Uterus (tissue), 2 donors: ENCODE data around the gene TUBB4B.

Experiments used
- CTCF ChIP-seq, 4 experiments: fragments of 200-600 bp in 2 of 4; fragments of 450-650 bp in 2 of 4; sonication (generic) in 2 of 4; IDR thresholded peaks; one replicate each; pipeline ENCODE4 v1.5.1; 2016 to 2019; ENCODE audit warnings: antibody characterized with exemption in 4 of 4, mild to moderate bottlenecking in 2 of 4, moderate library complexity in 1 of 4
- POLR2A ChIP-seq, 2 donors: fragments of 450-650 bp; IDR thresholded peaks; one replicate each; pipeline ENCODE4 v1.6.1; 2016; ENCODE audit warnings: antibody characterized with exemption in 2 of 2, mild to moderate bottlenecking in 1 of 2, moderate library complexity in 1 of 2

GRCh38 chr9:137228506-137228967 lies 12.6 kb upstream of the TUBB4B start:
- no peak for TF ChIP-seq CTCF (IDR thresholded peaks at IDR 0.05)
- TF ChIP-seq POLR2A (IDR thresholded peaks at IDR 0.05) = no peak
